ENCODE measurements around the gene IGF2R.
"Not testable (repeated sequence)": the region's sequence is repeated elsewhere in the genome, so short reads cannot be mapped to it uniquely, and the experiment has no call there.

IGF2R gene

GRCh38 chr6:160085226-160085625 is 116.3 kb downstream of the IGF2R start:
- Histone ChIP-seq H3K4me3 (ENCODE audit: low read length) (no peak overlapping the region), H3K36me3 (ENCODE audit: control insufficient read depth, insufficient read depth, low read length, severe bottlenecking) (peaks cover 71% of the 10 kb centered on the region), H3K9ac (ENCODE audit: low read length) (no peak overlapping the region), H3K9me3 (ENCODE audit: control insufficient read depth, low read length) (no peaks in the 10 kb centered on the region), H3K4me1 (ENCODE audit: control insufficient read depth, insufficient read depth, low read length) (peaks cover 8% of the 10 kb centered on the region), H3K27me3 (replicated peaks; ENCODE audit: control insufficient read depth, insufficient read depth, low read length) (no peaks in the 10 kb centered on the region)
- no peak for DNase-seq (ENCODE audit: low read depth)

GRCh38 chr6:160085713-160086505 is 117.0 kb downstream of the IGF2R start:
- DNase-seq (ENCODE audit: low read depth): no peak
- Histone ChIP-seq H3K4me3 (ENCODE audit: low read length) (no peak overlapping the region), H3K27me3 (replicated peaks; ENCODE audit: control insufficient read depth, insufficient read depth, low read length) (no peaks in the 10 kb centered on the region), H3K36me3 (ENCODE audit: control insufficient read depth, insufficient read depth, low read length, severe bottlenecking) (peaks cover 74% of the 10 kb centered on the region), H3K4me1 (ENCODE audit: control insufficient read depth, insufficient read depth, low read length) (peaks cover 8% of the 10 kb centered on the region), H3K9ac (ENCODE audit: low read length) (no peak overlapping the region), H3K9me3 (ENCODE audit: control insufficient read depth, low read length) (no peaks in the 10 kb centered on the region)

GRCh38 chr6:160086754-160087153 is 117.9 kb downstream of the IGF2R start:
- H3K9ac ChIP-seq (ENCODE audit: low read length): no peak overlapping the region
- H3K27me3 ChIP-seq (replicated peaks; ENCODE audit: control insufficient read depth, insufficient read depth, low read length): no peaks in the 10 kb centered on the region
- no peaks in the 10 kb centered on the region for H3K9me3 ChIP-seq (ENCODE audit: control insufficient read depth, low read length)
- no peak overlapping the region for H3K4me3 ChIP-seq (ENCODE audit: low read length)
- peaks cover 8% of the 10 kb centered on the region for H3K4me1 ChIP-seq (ENCODE audit: control insufficient read depth, insufficient read depth, low read length)
- DNase-seq (ENCODE audit: low read depth): no peak
- H3K36me3 ChIP-seq (ENCODE audit: control insufficient read depth, insufficient read depth, low read length, severe bottlenecking): peaks cover 74% of the 10 kb centered on the region

- Histone ChIP-seq H3K9ac (ENCODE audit: low read length) (peak overlapping the region; percentile 40), H3K4me1 (ENCODE audit: control insufficient read depth, insufficient read depth, low read length) (peaks cover 8% of the 10 kb centered on the region), H3K9me3 (ENCODE audit: control insufficient read depth, low read length) (no peaks in the 10 kb centered on the region), H3K27me3 (replicated peaks; ENCODE audit: control insufficient read depth, insufficient read depth, low read length) (no peaks in the 10 kb centered on the region), H3K4me3 (ENCODE audit: low read length) (no peak overlapping the region), H3K36me3 (ENCODE audit: control insufficient read depth, insufficient read depth, low read length, severe bottlenecking) (peaks cover 84% of the 10 kb centered on the region)
- DNase-seq (ENCODE audit: low read depth): peak; percentile 95
Observed at GRCh38 chr6:160088069-160088783, 119.3 kb downstream of the IGF2R start.

- Histone ChIP-seq H3K36me3 (ENCODE audit: control insufficient read depth, insufficient read depth, low read length, severe bottlenecking) (peaks cover 85% of the 10 kb centered on the region), H3K4me1 (ENCODE audit: control insufficient read depth, insufficient read depth, low read length) (peaks cover 8% of the 10 kb centered on the region), H3K9ac (ENCODE audit: low read length) (peak overlapping the region; percentile 40), H3K27me3 (replicated peaks; ENCODE audit: control insufficient read depth, insufficient read depth, low read length) (no peaks in the 10 kb centered on the region), H3K9me3 (ENCODE audit: control insufficient read depth, low read length) (no peaks in the 10 kb centered on the region), H3K4me3 (ENCODE audit: low read length) (peak overlapping the region; percentile 49)
- DNase-seq (ENCODE audit: low read depth): no peak
Observed at GRCh38 chr6:160088784-160089533, 120.1 kb downstream of the IGF2R start.

- Histone ChIP-seq H3K9ac (ENCODE audit: low read length) (no peak overlapping the region), H3K4me3 (ENCODE audit: low read length) (no peak overlapping the region), H3K27me3 (replicated peaks; ENCODE audit: control insufficient read depth, insufficient read depth, low read length) (no peaks in the 10 kb centered on the region), H3K4me1 (ENCODE audit: control insufficient read depth, insufficient read depth, low read length) (peaks cover 8% of the 10 kb centered on the region), H3K9me3 (ENCODE audit: control insufficient read depth, low read length) (no peaks in the 10 kb centered on the region), H3K36me3 (ENCODE audit: control insufficient read depth, insufficient read depth, low read length, severe bottlenecking) (peaks cover 84% of the 10 kb centered on the region)
- DNase-seq (ENCODE audit: low read depth): no peak
Observed at GRCh38 chr6:160089534-160089897, 120.6 kb downstream of the IGF2R start.

- not testable (repeated sequence) for H3K9me3 ChIP-seq (ENCODE audit: control insufficient read depth, low read length); H3K27me3 ChIP-seq (replicated peaks; ENCODE audit: control insufficient read depth, insufficient read depth, low read length); H3K4me3 ChIP-seq (ENCODE audit: low read length); H3K9ac ChIP-seq (ENCODE audit: low read length); DNase-seq (ENCODE audit: low read depth); H3K4me1 ChIP-seq (ENCODE audit: control insufficient read depth, insufficient read depth, low read length)
- peaks cover 82% of the 10 kb centered on the region for H3K36me3 ChIP-seq (ENCODE audit: control insufficient read depth, insufficient read depth, low read length, severe bottlenecking)
Observed at GRCh38 chr6:160090442-160091239, 121.8 kb downstream of the IGF2R start.

GRCh38 chr6:160092176-160092575 is 123.3 kb downstream of the IGF2R start:
- not testable (repeated sequence) for H3K27me3 ChIP-seq (replicated peaks; ENCODE audit: control insufficient read depth, insufficient read depth, low read length); H3K9ac ChIP-seq (ENCODE audit: low read length); H3K4me1 ChIP-seq (ENCODE audit: control insufficient read depth, insufficient read depth, low read length); H3K9me3 ChIP-seq (ENCODE audit: control insufficient read depth, low read length); DNase-seq (ENCODE audit: low read depth); H3K4me3 ChIP-seq (ENCODE audit: low read length)
- peaks cover 82% of the 10 kb centered on the region for H3K36me3 ChIP-seq (ENCODE audit: control insufficient read depth, insufficient read depth, low read length, severe bottlenecking)

GRCh38 chr6:160092602-160093001 is 123.7 kb downstream of the IGF2R start:
- Histone ChIP-seq H3K9ac (ENCODE audit: low read length) (no peak overlapping the region), H3K9me3 (ENCODE audit: control insufficient read depth, low read length) (no peaks in the 10 kb centered on the region), H3K27me3 (replicated peaks; ENCODE audit: control insufficient read depth, insufficient read depth, low read length) (no peaks in the 10 kb centered on the region), H3K36me3 (ENCODE audit: control insufficient read depth, insufficient read depth, low read length, severe bottlenecking) (peaks cover 83% of the 10 kb centered on the region), H3K4me3 (ENCODE audit: low read length) (no peak overlapping the region), H3K4me1 (ENCODE audit: control insufficient read depth, insufficient read depth, low read length) (peaks cover 8% of the 10 kb centered on the region)
- no peak for DNase-seq (ENCODE audit: low read depth)

- no peak for DNase-seq (ENCODE audit: low read depth)
- Histone ChIP-seq H3K36me3 (ENCODE audit: control insufficient read depth, insufficient read depth, low read length, severe bottlenecking) (peaks cover 88% of the 10 kb centered on the region), H3K9ac (ENCODE audit: low read length) (no peak overlapping the region), H3K27me3 (replicated peaks; ENCODE audit: control insufficient read depth, insufficient read depth, low read length) (no peaks in the 10 kb centered on the region), H3K9me3 (ENCODE audit: control insufficient read depth, low read length) (no peaks in the 10 kb centered on the region), H3K4me1 (ENCODE audit: control insufficient read depth, insufficient read depth, low read length) (peaks cover 8% of the 10 kb centered on the region), H3K4me3 (ENCODE audit: low read length) (no peak overlapping the region)
Observed at GRCh38 chr6:160093061-160093460, 124.2 kb downstream of the IGF2R start.

Measured in adipocyte (in vitro differentiated cells).